ENCODE data around the gene GSTM5.

GRCh38 chr1:109717729-109718128 is 5.7 kb downstream of the GSTM5 start:
- TF ChIP-seq CTCF (IDR thresholded peaks at IDR 0.05; ENCODE audit: insufficient read depth, low read length) (no peak), REST (IDR thresholded peaks at IDR 0.05; ENCODE audit: insufficient replicate concordance, low read depth) (no peak)
